22Rv1 (cell line): Measurements from ENCODE around the gene ZFAND2B.

Source experiments
- H3K27ac ChIP-seq: fragments of 450-650 bp; 2 replicates; pipeline ENCODE4 v1.5.1; 2017
- ZFX ChIP-seq: fragments of 450-650 bp; IDR thresholded peaks from 2 replicates; pipeline ENCODE4 v1.6.1; 2017; ENCODE audit warnings: antibody characterized with exemption, borderline replicate concordance
- TF ChIP-seq, protein P1 (sequence below): fragments of 450-650 bp; IDR thresholded peaks from 2 replicates; pipeline ENCODE4 v1.5.1; 2017; ENCODE audit warnings: mild to moderate bottlenecking

Gene ZFAND2B

DNA sequence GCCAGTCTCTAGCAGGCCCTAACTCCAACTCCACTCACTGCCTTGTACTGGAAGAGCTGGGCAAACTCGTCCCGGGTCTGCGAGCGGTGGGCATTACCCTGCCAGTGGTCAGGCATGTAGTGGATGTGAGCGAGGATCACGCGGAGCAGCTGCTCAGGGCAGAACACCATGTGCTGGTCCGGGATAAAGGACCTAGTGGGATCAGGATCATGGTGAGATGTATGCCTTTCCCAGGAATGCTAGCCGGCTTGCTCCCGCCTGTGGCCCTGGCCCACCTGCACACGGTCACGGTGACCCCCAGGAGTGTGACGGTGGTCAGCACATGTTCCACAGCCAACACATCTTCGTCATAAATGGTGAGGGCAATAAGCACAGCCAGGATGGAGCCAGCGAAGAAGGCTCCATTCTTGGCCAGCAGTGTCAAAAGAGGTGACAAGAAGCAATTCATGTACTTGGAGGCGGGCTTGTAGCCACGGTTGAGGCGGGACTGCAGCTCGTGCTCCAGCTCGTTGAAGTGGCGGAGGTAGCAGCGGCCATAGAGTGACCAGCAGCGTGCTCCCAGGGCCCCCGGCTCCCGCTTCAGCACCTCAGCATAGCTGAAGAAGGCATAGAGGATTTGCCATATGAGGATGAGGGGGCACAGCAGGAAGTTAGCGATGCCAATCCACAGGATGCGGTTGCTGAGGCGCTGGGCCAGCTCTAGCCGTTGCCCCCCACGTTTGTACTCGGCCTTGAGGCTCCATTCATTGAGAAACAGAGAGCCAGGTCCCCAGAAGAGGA lies 17.4 kb downstream of the ZFAND2B start:
- no peak for TF ChIP-seq ZFX
- TF ChIP-seq, protein P1, sequence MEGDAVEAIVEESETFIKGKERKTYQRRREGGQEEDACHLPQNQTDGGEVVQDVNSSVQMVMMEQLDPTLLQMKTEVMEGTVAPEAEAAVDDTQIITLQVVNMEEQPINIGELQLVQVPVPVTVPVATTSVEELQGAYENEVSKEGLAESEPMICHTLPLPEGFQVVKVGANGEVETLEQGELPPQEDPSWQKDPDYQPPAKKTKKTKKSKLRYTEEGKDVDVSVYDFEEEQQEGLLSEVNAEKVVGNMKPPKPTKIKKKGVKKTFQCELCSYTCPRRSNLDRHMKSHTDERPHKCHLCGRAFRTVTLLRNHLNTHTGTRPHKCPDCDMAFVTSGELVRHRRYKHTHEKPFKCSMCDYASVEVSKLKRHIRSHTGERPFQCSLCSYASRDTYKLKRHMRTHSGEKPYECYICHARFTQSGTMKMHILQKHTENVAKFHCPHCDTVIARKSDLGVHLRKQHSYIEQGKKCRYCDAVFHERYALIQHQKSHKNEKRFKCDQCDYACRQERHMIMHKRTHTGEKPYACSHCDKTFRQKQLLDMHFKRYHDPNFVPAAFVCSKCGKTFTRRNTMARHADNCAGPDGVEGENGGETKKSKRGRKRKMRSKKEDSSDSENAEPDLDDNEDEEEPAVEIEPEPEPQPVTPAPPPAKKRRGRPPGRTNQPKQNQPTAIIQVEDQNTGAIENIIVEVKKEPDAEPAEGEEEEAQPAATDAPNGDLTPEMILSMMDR, result no peak
- no peak overlapping the region for H3K27ac ChIP-seq

DNA sequence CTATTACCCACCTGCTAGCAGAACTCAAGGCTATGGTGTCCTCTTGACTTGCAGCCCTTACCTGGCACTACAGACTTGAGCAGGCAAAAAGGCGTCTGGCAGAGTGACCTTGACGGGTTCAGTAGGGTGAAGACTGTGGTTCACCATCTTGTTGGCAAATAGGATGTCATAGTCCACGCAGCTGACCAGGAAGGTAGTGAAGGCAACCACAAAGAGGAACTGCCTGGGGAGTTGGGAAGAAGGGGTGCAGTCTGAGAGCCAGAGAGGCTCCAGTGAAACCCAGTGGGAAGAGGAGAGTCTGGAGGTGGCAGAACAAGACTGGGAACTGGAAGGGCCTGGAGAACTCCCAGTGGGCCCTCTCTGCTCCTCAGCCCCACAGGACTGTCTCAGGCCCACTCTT lies 18.8 kb downstream of the ZFAND2B start:
- no peak overlapping the region for H3K27ac ChIP-seq
- TF ChIP-seq, protein P1, result no peak
- TF ChIP-seq ZFX, result no peak

DNA sequence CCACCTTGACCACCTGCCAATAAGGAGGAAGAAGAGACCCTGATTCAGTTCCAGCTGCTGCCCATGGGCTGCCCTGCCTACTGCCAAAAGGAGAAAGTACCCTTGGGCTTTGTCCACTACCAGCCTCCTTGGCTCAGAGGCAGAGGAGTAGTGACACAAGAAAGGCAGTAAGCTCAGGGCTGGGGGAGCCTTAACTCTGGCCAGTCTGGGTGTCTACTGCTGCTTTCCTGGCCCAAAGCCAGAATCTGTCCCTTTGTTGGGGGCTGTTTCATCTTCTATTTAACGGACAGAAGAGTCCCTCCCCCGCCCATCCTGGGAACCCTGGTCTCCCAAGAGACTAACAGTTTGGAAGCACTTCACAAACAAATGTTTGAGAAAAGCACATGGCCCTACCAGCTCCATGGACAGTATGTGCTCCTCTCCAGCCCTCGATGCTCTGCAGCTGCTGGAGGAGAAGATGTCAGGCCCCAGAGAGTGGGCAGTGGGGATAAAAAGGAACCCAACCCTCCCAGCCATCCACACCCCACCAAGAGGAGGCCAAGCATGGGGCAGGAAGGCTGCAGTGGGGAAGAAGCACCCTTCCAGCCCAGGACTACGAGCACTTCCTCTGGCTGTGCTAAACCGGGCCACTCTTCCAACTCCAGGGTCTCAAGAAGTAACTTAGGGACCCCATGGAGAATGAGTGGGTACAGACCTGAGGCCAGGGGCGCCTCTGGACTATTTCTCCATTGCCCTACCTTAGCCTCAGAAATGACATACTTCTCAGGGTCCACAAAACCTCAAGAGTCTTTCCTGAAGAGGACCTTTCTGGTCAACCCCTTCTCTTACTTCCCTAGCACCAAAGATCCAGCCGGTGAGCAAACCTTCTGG lies 21.7 kb downstream of the ZFAND2B start:
- peak overlapping the region; percentile 95 for H3K27ac ChIP-seq
- TF ChIP-seq ZFX, result no peak
- TF ChIP-seq, protein P1, result no peak

DNA sequence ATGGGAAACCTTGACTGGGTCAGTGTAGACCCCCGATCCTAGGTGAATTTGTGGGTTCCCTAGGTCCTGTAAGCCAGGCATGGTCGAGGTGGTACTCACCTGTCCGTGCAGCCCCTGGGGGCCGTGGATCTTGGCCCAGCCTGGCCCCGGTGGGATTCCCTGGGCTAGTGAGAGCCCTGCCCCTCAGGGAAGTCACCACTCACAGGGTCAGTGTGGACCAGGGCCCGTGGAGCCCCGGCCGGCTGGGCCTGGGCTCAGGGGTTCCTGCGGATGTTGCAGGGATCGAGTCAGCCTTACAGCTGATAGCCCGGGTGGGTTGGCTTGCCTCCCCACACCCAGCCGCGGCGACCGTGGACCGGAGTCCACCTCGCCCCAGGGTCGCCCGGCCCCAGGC lies 22.3 kb downstream of the ZFAND2B start:
- no peak for TF ChIP-seq ZFX
- TF ChIP-seq, protein P1, result no peak
- H3K27ac ChIP-seq, result peak overlapping the region; percentile 95

DNA sequence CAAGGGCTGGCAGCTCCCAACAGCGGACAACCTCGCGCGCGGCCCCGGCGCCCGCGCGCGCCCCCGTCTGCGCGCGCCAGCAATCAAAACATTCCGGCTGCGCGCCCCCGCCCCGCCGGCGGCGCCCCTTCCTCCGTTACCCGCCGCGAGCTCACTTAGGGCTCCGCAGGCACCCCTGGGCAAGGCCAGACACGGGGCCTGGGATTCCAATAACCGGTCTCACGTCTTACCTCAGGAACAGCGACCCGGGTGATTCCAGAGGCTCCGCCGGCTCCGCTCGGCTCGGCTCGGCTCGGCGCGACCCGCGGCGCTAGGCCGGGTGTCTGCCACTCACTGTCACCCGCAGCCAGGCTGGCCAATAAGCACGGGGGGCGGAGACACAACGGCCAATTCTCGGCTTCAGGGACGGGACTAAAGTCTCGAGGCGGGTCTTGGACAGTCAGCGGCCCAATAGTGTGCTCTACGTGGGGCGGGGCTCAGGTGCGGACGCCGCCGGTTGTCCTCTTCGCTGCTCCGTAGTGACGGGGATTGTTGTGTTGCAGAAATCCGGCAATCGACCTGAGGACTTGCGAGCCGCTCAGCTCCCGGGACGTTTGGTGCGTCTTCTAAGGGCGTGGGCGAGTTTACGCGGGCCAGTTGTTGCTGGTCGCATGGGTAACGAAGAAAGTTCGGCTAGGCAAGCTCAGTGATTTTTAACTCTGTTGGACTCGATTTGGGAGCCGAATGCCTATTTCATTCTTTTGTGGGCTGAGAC lies 22.9 kb downstream of the ZFAND2B start, which contains the start of the genes ANKZF1 and ATG9A:
ANKZF1 (plus strand) TSS at position 502 of the 754 bp plus-strand sequence. CDS start 452 bp downstream, outside the sequence.
ATG9A (minus strand) TSS at position 332 of the 754 bp plus-strand sequence. CDS start 1,612 bp downstream, outside the sequence.
- no peak for TF ChIP-seq ZFX
- TF ChIP-seq, protein P1, result no peak
- H3K27ac ChIP-seq, result peak within 1 kb of the TSS; percentile 95

DNA sequence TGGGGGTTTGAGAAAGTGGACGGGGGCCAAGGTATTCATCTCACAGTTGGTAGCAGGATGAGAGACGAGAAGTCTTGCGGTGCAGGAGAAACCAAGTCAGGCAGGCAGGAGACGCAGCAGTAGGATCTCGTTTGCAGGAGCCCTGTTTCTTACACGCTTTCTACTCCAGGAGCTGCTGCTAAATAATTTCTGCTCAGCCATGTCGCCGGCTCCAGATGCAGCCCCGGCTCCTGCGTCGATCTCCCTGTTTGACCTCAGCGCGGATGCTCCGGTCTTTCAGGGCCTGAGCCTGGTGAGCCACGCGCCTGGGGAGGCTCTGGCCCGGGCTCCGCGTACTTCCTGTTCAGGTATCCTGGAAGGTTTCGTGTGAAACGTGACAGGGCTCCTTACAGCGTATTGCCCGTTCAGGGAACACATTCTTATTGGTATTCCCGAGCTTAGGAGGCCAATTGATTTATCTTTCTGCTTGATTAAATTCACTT lies 23.5 kb downstream of the ZFAND2B start:
- TF ChIP-seq ZFX, result no peak
- TF ChIP-seq, protein P1, result no peak
- peak overlapping the region; percentile 95 for H3K27ac ChIP-seq
